H1 (cell line): Measurements from ENCODE around the gene SLC37A1. TPM values are rescaled to one million over a fixed set of nuclear protein-coding genes. Genes with fewer than 3 reads are reported as not detected.

ENCODE experiments used
- CTCF ChIA-PET: fragments of 300-600 bp; sonication (Branson Sonifier 250); formaldehyde crosslinking; loops from one replicate; lab custom pipeline; 2021; ENCODE audit not compliant: partially characterized antibody; lab: Charles Lee
- POLR2A ChIA-PET: fragments of 300-600 bp; sonication (Branson Sonifier 250); formaldehyde crosslinking; loops from one replicate; lab custom pipeline; 2021; ENCODE audit warnings: inconsistent platforms; ENCODE audit not compliant: partially characterized antibody; lab: Charles Lee
- DNase-seq, 2 experiments: peaks; one replicate each; pipeline versions ENCODE4 v3.0.0 to v3.0.0-alpha.2; 2010 to 2022; ENCODE audit warnings: low spot score in 2 of 2, low read depth in 1 of 2, mixed read lengths in 1 of 2
- FAIRE-seq: peaks from 2 replicates; lab custom pipeline; 2011; peaks lifted over from hg19 to GRCh38; lab: Jason Lieb, UNC
- H2AFZ ChIP-seq: 2 replicates; pipeline ENCODE4 v1.8.1; 2012; ENCODE audit warnings: low read length, inconsistent platforms
- H2AK5ac ChIP-seq: 2 replicates; pipeline ENCODE4 v1.6.1; 2013; ENCODE audit warnings: low read depth, low read length
- H2BK120ac ChIP-seq: replicated peaks from 2 replicates; pipeline ENCODE3; 2013; ENCODE audit warnings: low read depth, low read length, inconsistent platforms
- H2BK12ac ChIP-seq: 2 replicates; pipeline ENCODE4 v1.6.1; 2013; ENCODE audit warnings: low read depth, low read length
- H2BK15ac ChIP-seq: 2 replicates; pipeline ENCODE4 v1.6.1; 2013; ENCODE audit warnings: low read length
- H2BK20ac ChIP-seq: 2 replicates; pipeline ENCODE4 v1.6.1; 2013; ENCODE audit warnings: low read length
- H2BK5ac ChIP-seq: 2 replicates; pipeline ENCODE4 v1.6.1; 2013; ENCODE audit warnings: low read depth, low read length
- H3K14ac ChIP-seq: 2 replicates; pipeline ENCODE4 v1.6.1; 2013; ENCODE audit warnings: inconsistent platforms; ENCODE audit not compliant: insufficient read length
- H3K18ac ChIP-seq: 2 replicates; pipeline ENCODE4 v1.6.1; 2013; ENCODE audit warnings: low read length; ENCODE audit errors: extremely low read depth
- H3K23ac ChIP-seq: 2 replicates; pipeline ENCODE4 v1.6.1; 2013; ENCODE audit warnings: inconsistent platforms; ENCODE audit not compliant: insufficient read length
- H3K23me2 ChIP-seq: 2 replicates; pipeline ENCODE4 v1.6.1; 2013; ENCODE audit warnings: low read depth, low read length
- H3K27ac ChIP-seq: 2 replicates; pipeline ENCODE4 v1.6.1; 2011; ENCODE audit warnings: low read depth, low read length, inconsistent platforms
- H3K27me3 ChIP-seq, 4 experiments: replicated peaks in 1 of 4; 1 replicate in 1 of 4; 2 replicates in 3 of 4; pipeline versions ENCODE4 v1.6.1 to v1.8.1; 2011 to 2013; ENCODE audit warnings: low read length in 3 of 4, mild to moderate bottlenecking in 3 of 4, inconsistent platforms in 2 of 4, mixed read lengths in 2 of 4, moderate library complexity in 1 of 4; ENCODE audit not compliant: control insufficient read depth in 3 of 4, insufficient read depth in 3 of 4; ENCODE audit errors: extremely low read depth in 1 of 4
- H3K36me3 ChIP-seq, 4 experiments: 2 replicates each; pipeline versions ENCODE4 v1.6.1 to v1.8.1; 2011 to 2013; ENCODE audit warnings: mild to moderate bottlenecking in 4 of 4, low read length in 3 of 4, moderate library complexity in 2 of 4, control low read depth in 1 of 4, inconsistent platforms in 1 of 4; ENCODE audit not compliant: insufficient read depth in 4 of 4, control insufficient read depth in 2 of 4
- H3K4ac ChIP-seq: replicated peaks from 2 replicates; pipeline ENCODE3; 2013; ENCODE audit warnings: low read length, low read depth, mixed read lengths, inconsistent platforms; ENCODE audit not compliant: insufficient read length
- H3K4me1 ChIP-seq, 4 experiments: replicated peaks in 1 of 4; 1 replicate in 1 of 4; 2 replicates in 3 of 4; pipeline versions ENCODE4 v1.6.1 to v1.8.1; 2011 to 2013; ENCODE audit warnings: low read length in 3 of 4, inconsistent platforms in 2 of 4, mixed read lengths in 1 of 4; ENCODE audit not compliant: insufficient read depth in 4 of 4, control insufficient read depth in 3 of 4
- H3K4me2 ChIP-seq, 2 experiments: 2 replicates each; pipeline versions ENCODE4 v1.6.1 to v1.8.1; 2011 to 2013; ENCODE audit warnings: low read depth in 2 of 2, low read length in 2 of 2, control low read depth in 1 of 2, inconsistent platforms in 1 of 2, mild to moderate bottlenecking in 1 of 2; ENCODE audit not compliant: insufficient read depth in 1 of 2
- H3K4me3 ChIP-seq, 4 experiments: fragments of 200-600, 300-600 bp in 1 of 4; sonication (generic), shearing (Covaris generic), sonication (Bioruptor Twin) in 1 of 4; 2 replicates each; pipeline versions ENCODE4 v1.5.1 to v1.8.1; 2011 to 2016; ENCODE audit warnings: low read length in 4 of 4, low read depth in 3 of 4, control low read depth in 2 of 4, inconsistent platforms in 2 of 4, mild to moderate bottlenecking in 2 of 4, mixed read lengths in 1 of 4, moderate library complexity in 1 of 4; ENCODE audit not compliant: insufficient read depth in 2 of 4; ENCODE audit errors: extremely low read depth in 1 of 4
- H3K56ac ChIP-seq: replicated peaks from 2 replicates; pipeline ENCODE3; 2013; ENCODE audit warnings: low read depth, mild to moderate bottlenecking, mixed read lengths, low read length, inconsistent platforms; ENCODE audit not compliant: insufficient read length
- H3K79me1 ChIP-seq: 2 replicates; pipeline ENCODE4 v1.6.1; 2013; ENCODE audit warnings: low read depth, low read length, control low read depth
- H3K79me2 ChIP-seq, 2 experiments: 2 replicates each; pipeline versions ENCODE4 v1.6.1 to v1.8.1; 2012 to 2013; ENCODE audit warnings: low read length in 2 of 2, mild to moderate bottlenecking in 2 of 2, inconsistent platforms in 1 of 2; ENCODE audit not compliant: insufficient read depth in 2 of 2, control insufficient read depth in 1 of 2
- H3K9ac ChIP-seq, 4 experiments: replicated peaks in 1 of 4; 1 replicate in 1 of 4; 2 replicates in 3 of 4; pipeline versions ENCODE4 v1.6.1 to v1.8.1; 2011 to 2013; ENCODE audit warnings: low read depth in 3 of 4, low read length in 3 of 4, control low read depth in 2 of 4, mild to moderate bottlenecking in 2 of 4, moderate library complexity in 2 of 4, inconsistent platforms in 1 of 4; ENCODE audit errors: extremely low read depth in 1 of 4
- H3K9me3 ChIP-seq, 2 experiments: 2 replicates each; pipeline versions ENCODE4 v1.6.1 to v1.8.1; 2012 to 2013; ENCODE audit warnings: mild to moderate bottlenecking in 2 of 2, moderate library complexity in 2 of 2, control low read depth in 1 of 2, inconsistent platforms in 1 of 2, low read depth in 1 of 2, low read length in 1 of 2, mixed read lengths in 1 of 2; ENCODE audit not compliant: insufficient read depth in 2 of 2
- H4K20me1 ChIP-seq, 2 experiments: replicated peaks in 1 of 2; 2 replicates each; pipeline versions ENCODE3 to v1.8.1; 2011 to 2013; ENCODE audit warnings: inconsistent platforms in 2 of 2, low read length in 2 of 2, mild to moderate bottlenecking in 1 of 2; ENCODE audit not compliant: insufficient read depth in 2 of 2, control insufficient read depth in 1 of 2
- H4K5ac ChIP-seq: 2 replicates; pipeline ENCODE4 v1.6.1; 2013; ENCODE audit warnings: low read length, low read depth, mixed read lengths, inconsistent platforms; ENCODE audit not compliant: insufficient read length
- H4K8ac ChIP-seq: 2 replicates; pipeline ENCODE4 v1.8.0; 2013; ENCODE audit warnings: mild to moderate bottlenecking, moderate library complexity, low read length, inconsistent platforms; ENCODE audit not compliant: insufficient read depth; ENCODE audit errors: extremely low read depth
- H4K91ac ChIP-seq: replicated peaks from 2 replicates; pipeline ENCODE3; 2013; ENCODE audit warnings: low read length, mixed read lengths, inconsistent platforms; ENCODE audit not compliant: insufficient read length
- BACH1 ChIP-seq: IDR thresholded peaks from 2 replicates; pipeline ENCODE4 v1.6.1; 2012; ENCODE audit warnings: low read length, improper control_type of control experiment
- BRCA1 ChIP-seq: IDR thresholded peaks from 2 replicates; pipeline ENCODE4 v1.6.1; 2012; ENCODE audit warnings: low read depth, low read length, improper control_type of control experiment
- CEBPB ChIP-seq: IDR thresholded peaks from 2 replicates; pipeline ENCODE4 v1.6.1; 2012; ENCODE audit warnings: low read depth, low read length
- CTBP2 ChIP-seq: IDR thresholded peaks from 2 replicates; pipeline ENCODE4 v1.7.0; 2011; ENCODE audit warnings: borderline replicate concordance, mild to moderate bottlenecking, moderate library complexity, mixed read lengths, low read length; ENCODE audit not compliant: insufficient read depth, insufficient read length
- EGR1 ChIP-seq: IDR thresholded peaks from 2 replicates; pipeline ENCODE4 v1.6.1; 2011; ENCODE audit warnings: low read depth, low read length, borderline replicate concordance
- EP300 ChIP-seq, 2 experiments: IDR thresholded peaks; 1 replicate in 1 of 2; 2 replicates in 1 of 2; pipeline ENCODE4 v1.6.1; 2011 to 2012; ENCODE audit warnings: low read depth in 2 of 2, low read length in 2 of 2, mild to moderate bottlenecking in 2 of 2, borderline replicate concordance in 1 of 2, inconsistent platforms in 1 of 2, moderate library complexity in 1 of 2
- GABPA ChIP-seq: IDR thresholded peaks from 2 replicates; pipeline ENCODE4 v1.6.1; 2011; ENCODE audit warnings: mild to moderate bottlenecking, low read length, moderate library complexity, borderline replicate concordance; ENCODE audit not compliant: insufficient read depth
- NRF1 ChIP-seq: IDR thresholded peaks from 2 replicates; pipeline ENCODE4 v1.6.1; 2011; ENCODE audit warnings: mild to moderate bottlenecking, low read depth, low read length, improper control_type of control experiment
- POLR2A ChIP-seq, 2 experiments: IDR thresholded peaks; 1 replicate in 1 of 2; 2 replicates in 1 of 2; pipeline ENCODE4 v1.6.1; 2011; ENCODE audit warnings: low read depth in 2 of 2, low read length in 2 of 2, mild to moderate bottlenecking in 2 of 2; ENCODE audit errors: control extremely low read depth in 1 of 2
- POU5F1 ChIP-seq: IDR thresholded peaks from 2 replicates; pipeline ENCODE4 v1.6.1; 2011; ENCODE audit warnings: low read depth, mild to moderate bottlenecking, low read length, moderate library complexity
- RFX5 ChIP-seq: IDR thresholded peaks from 2 replicates; pipeline ENCODE4 v1.6.1; 2011; ENCODE audit warnings: low read depth, low read length, improper control_type of control experiment, borderline replicate concordance
- SP1 ChIP-seq: IDR thresholded peaks from 2 replicates; pipeline ENCODE4 v1.6.1; 2011; ENCODE audit warnings: low read depth, low read length
- SP2 ChIP-seq: IDR thresholded peaks from 2 replicates; pipeline ENCODE4 v1.6.1; 2012; ENCODE audit warnings: mild to moderate bottlenecking, low read length, inconsistent platforms
- SP4 ChIP-seq: IDR thresholded peaks from 2 replicates; pipeline ENCODE4 v1.6.1; 2012; ENCODE audit warnings: low read length, inconsistent platforms
- SUZ12 ChIP-seq: fragments of 200-600 bp; sonication (generic); IDR thresholded peaks from 2 replicates; pipeline ENCODE4 v1.6.1; 2012; ENCODE audit warnings: mild to moderate bottlenecking, inconsistent platforms, low read length, moderate library complexity, mixed read lengths
- TAF7 ChIP-seq: optimal IDR thresholded peaks from 2 replicates; pipeline ENCODE3; 2011; ENCODE audit warnings: low read depth, mild to moderate bottlenecking, inconsistent platforms, low read length, moderate library complexity, borderline replicate concordance
- WGBS, 2 experiments: shearing (Covaris generic) in 1 of 2; methylation state at CpG; one replicate each; pipeline versions ENCODE4 v1.1.6 to v1.1.7; 2013 to 2015; ENCODE audit warnings: low lambda C conversion rate in 2 of 2, mixed read lengths in 2 of 2, inconsistent platforms in 1 of 2, low coverage in 1 of 2, missing lambda C conversion rate in 1 of 2; ENCODE audit not compliant: insufficient replicate concordance in 2 of 2, insufficient coverage in 1 of 2, insufficient read length in 1 of 2; ENCODE audit errors: extremely low coverage in 1 of 2, missing lambda C conversion rate in 1 of 2; 5-methylcytosine and 5-hydroxymethylcytosine counted together
- polyA plus RNA-seq, 7 experiments: library from polyadenylated mRNA; depleted of rRNA in 3 of 7; stranded (reverse) in 5 of 7; unstranded in 2 of 7; fragments of >200 nt in 5 of 7; fragments of 200-250 nt in 2 of 7; gene quantifications; 1 replicate in 5 of 7; 2 replicates in 1 of 7; 4 replicates in 1 of 7; pipeline versions ENCODE4 v1.2.1 to v1.2.3, GENCODE V29; 2011 to 2013; ENCODE audit warnings: missing spikeins in 2 of 7, mixed read lengths in 2 of 7
- total RNA-seq: library from RNA; stranded (reverse); fragmentation: NEBNext Ultra II Directional; extraction: Animal tissue kit (Norgen Biotek cat#: 25700); gene quantifications from 2 replicates; pipeline ENCODE4 v1.2.1, GENCODE V29; 2021

Gene SLC37A1
- total and polyA plus RNA-seq, 2 of the 8 experiments (the other 6 are each of a cell fraction or from before 2014, with no cell fraction given) = 15.6 to 30.9 TPM

DNA sequence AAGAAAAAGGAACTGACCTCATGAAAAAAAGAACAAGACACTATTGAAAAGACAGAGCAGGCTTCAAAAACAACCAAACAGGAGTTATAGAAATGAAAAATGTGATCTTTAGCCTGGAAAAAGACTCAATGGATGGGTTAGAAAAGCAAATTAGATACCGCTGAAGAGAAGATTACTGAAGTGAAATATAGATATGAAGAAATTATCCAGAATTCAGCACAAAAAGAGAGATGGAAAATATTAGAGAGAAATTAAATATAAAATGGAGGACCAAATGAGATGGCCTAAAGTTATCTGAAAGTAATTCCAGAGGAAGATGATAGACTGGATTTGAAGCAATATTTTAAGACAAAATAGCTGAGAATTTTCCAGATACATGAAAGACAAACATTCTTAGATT lies 63.0 kb downstream of the SLC37A1 start:
- Histone ChIP-seq H4K91ac (no peak overlapping the region), H2BK20ac (no peak overlapping the region), H3K27ac (no peak overlapping the region), H2BK15ac (no peak overlapping the region), H4K5ac (no peak overlapping the region), H3K14ac (no peak overlapping the region), H3K79me2 (no peaks in the 10 kb centered on the region), H3K36me3 (peaks cover 2 to 9% (median 6%) of the 10 kb centered on the region in 4 experiments; a peak in 3 of 8 replicates), H3K23ac (no peak overlapping the region), H3K4me1 (no peaks in the 10 kb centered on the region), H2AK5ac (no peak overlapping the region), H3K18ac (no peak overlapping the region), H2BK120ac (no peak overlapping the region), H2BK12ac (no peak overlapping the region), H3K9ac (no peak overlapping the region), H3K79me1 (no peaks in the 10 kb centered on the region), H3K4ac (no peak overlapping the region), H3K4me2 (no peak overlapping the region), H3K9me3 (peaks cover 2 to 5% of the 10 kb centered on the region in 2 experiments; a peak in 2 of 4 replicates), H3K56ac (no peak overlapping the region), H3K27me3 (no peaks in the 10 kb centered on the region), H4K8ac (no peak overlapping the region), H4K20me1 (no peaks in the 10 kb centered on the region), H3K4me3 (no peak overlapping the region), H2AFZ (no peak overlapping the region), H3K23me2 (no peaks in the 10 kb centered on the region), H2BK5ac (no peak overlapping the region)
- CTCF ChIA-PET = interaction anchor here (0.6 to 1.4 kb wide), 2 partner anchors 10 to 17 kb away, joined by 3 to 4 read pairs; no protein-coding TSS in a partner anchor
- no peak for FAIRE-seq
- 91% methylated on average over 1 of the region's 1 CpG; no CpG with 5 or more reads in 1 of the 2 experiments for WGBS, 2 experiments
- DNase-seq = no peak
- POLR2A ChIA-PET = no interaction called here
- TF ChIP-seq NRF1 (no peak), BACH1 (no peak), POLR2A (IDR thresholded peaks at IDR 0.05; ENCODE audit: control extremely low read depth in 1 of 2, low read depth in 2 of 2, low read length in 2 of 2) (no peak), SP4 (no peak), GABPA (no peak), POU5F1 (no peak), RFX5 (no peak), SUZ12 (no peak), EGR1 (no peak), BRCA1 (no peak), CTBP2 (no peak), SP1 (no peak), SP2 (no peak), TAF7 (no peak), EP300 (IDR thresholded peaks at IDR 0.05; ENCODE audit: borderline replicate concordance in 1 of 2, low read depth in 2 of 2, low read length in 2 of 2) (no peak), CEBPB (no peak)
